Esophagus muscularis mucosa (tissue), 4 donors: ENCODE data around the gene C4orf50. TPM values are rescaled to one million over a fixed set of nuclear protein-coding genes. Genes with fewer than 3 reads are reported as not detected.
"Not testable (repeated sequence)": the region's sequence is repeated elsewhere in the genome, so short reads cannot be mapped to it uniquely, and the experiment has no call there.

Source experiments
- DNase-seq: peaks from one replicate; pipeline ENCODE4 v3.0.0-alpha.2; 2017; ENCODE audit errors: extremely low spot score
- H3K27ac ChIP-seq, 4 donors: fragments of 200-600 bp; sonication (generic); replicated peaks in 1 of 4; 1 replicate in 3 of 4; 2 replicates in 1 of 4; pipeline ENCODE4 v1.5.1; 2016 to 2019; ENCODE audit warnings: mild to moderate bottlenecking in 1 of 4
- H3K27me3 ChIP-seq, 4 donors: fragments of 200-600 bp; sonication (generic); one replicate each; pipeline versions ENCODE4 v1.5.1 to v1.6.0; 2016 to 2019
- H3K36me3 ChIP-seq, 4 donors: fragments of 200-600 bp; sonication (generic); one replicate each; pipeline ENCODE4 v1.5.1; 2016 to 2019
- H3K4me1 ChIP-seq, 4 donors: fragments of 200-600 bp; sonication (generic); one replicate each; pipeline ENCODE4 v1.5.1; 2016 to 2019
- H3K4me3 ChIP-seq, 4 donors: fragments of 200-600 bp; sonication (generic); 1 replicate in 2 of 4; 2 replicates in 2 of 4; pipeline ENCODE4 v1.5.1; 2016 to 2019; ENCODE audit warnings: mild to moderate bottlenecking in 4 of 4, moderate library complexity in 1 of 4
- H3K9me3 ChIP-seq, 4 donors: fragments of 200-600 bp; sonication (generic); 1 replicate in 3 of 4; 2 replicates in 1 of 4; pipeline ENCODE4 v1.5.1; 2016 to 2019
- EP300 ChIP-seq: sonication (generic); formaldehyde crosslinking; IDR thresholded peaks from one replicate; pipeline ENCODE4 v1.6.1; 2017; ENCODE audit warnings: antibody characterized with exemption
- POLR2A ChIP-seq: fragments of 450-650 bp; IDR thresholded peaks from one replicate; pipeline ENCODE4 v1.6.1; 2017; ENCODE audit warnings: antibody characterized with exemption, moderate library complexity, mild to moderate bottlenecking, low read depth
- POLR2AphosphoS5 ChIP-seq, 2 donors: sonication (generic); formaldehyde crosslinking; IDR thresholded peaks; one replicate each; pipeline ENCODE4 v1.6.1; 2017; ENCODE audit warnings: antibody characterized with exemption in 2 of 2
- WGBS: methylation state at CpG from one replicate; pipeline ENCODE4 v1.1.5; 2018; 5-methylcytosine and 5-hydroxymethylcytosine counted together
- intact Hi-C: fragments of 100-400 bp; cut with DNase I; formaldehyde crosslinking; loops from one replicate; pipeline ENCODE4 v1.15.1; 2023
- total RNA-seq, 4 donors: library from RNA; depleted of rRNA; stranded (reverse); fragments of >200 nt; gene quantifications; one replicate each; pipeline versions ENCODE4 v1.1.0 to v1.2.1, GENCODE V29; 2016
- TF ChIP-seq, protein P1 (sequence below), 3 experiments: fragments of 200-600 bp in 2 of 3; fragments of 450-650 bp in 1 of 3; sonication (generic) in 2 of 3; IDR thresholded peaks; one replicate each; pipeline ENCODE4 v1.5.1; 2017 to 2019; ENCODE audit warnings: antibody characterized with exemption in 3 of 3, mild to moderate bottlenecking in 2 of 3, moderate library complexity in 1 of 3

C4orf50 gene
- total RNA-seq, 4 donors from 2014 or later, result 0.11 to 0.42 (median 0.26) TPM

DNA sequence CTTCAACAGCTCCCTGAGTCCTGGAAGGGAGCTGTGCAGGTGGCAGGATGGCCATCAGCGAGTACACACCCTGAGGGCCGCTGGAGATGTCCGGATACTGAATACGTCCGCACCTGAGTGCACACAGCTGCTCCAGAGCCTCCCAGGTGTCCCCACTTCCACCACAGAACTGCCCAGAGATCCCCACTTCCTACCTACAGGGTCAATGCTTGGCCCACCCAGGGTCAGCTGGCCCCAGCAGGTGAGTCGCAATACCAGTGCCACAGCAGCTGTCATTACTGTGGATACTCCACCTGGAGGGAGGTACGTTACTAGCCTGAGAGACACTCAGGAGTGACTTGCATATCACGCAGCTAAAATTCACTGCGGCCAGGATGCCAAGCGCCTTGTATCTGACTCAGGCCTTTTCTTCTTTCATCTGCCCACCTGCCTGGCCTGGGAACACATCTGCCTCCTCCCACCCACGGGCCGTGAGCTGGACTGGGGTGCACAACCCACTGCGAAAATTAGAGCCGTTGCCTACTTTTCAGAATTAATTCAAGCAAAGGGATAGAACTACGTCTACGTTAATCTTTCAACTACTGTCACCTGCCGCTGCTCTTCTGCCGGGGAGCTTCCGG is 9.4 kb downstream of the C4orf50 start:
- 71% methylated on average over 18 of the region's 19 CpGs for WGBS
- Histone ChIP-seq H3K4me1 (peaks cover 3 to 12% (median 9%) of the 10 kb centered on the region in 4 donors), H3K27me3 (peaks cover 0 to 59% (median 5%) of the 10 kb centered on the region in 4 donors), H3K4me3 (no peak overlapping the region), H3K36me3 (no peaks in the 10 kb centered on the region), H3K27ac (no peak overlapping the region), H3K9me3 (no peaks in the 10 kb centered on the region)
- DNase-seq, result no peak
- TF ChIP-seq POLR2A (no peak), POLR2AphosphoS5 (IDR thresholded peaks at IDR 0.05) (no peak), EP300 (no peak)
- TF ChIP-seq, protein P1, sequence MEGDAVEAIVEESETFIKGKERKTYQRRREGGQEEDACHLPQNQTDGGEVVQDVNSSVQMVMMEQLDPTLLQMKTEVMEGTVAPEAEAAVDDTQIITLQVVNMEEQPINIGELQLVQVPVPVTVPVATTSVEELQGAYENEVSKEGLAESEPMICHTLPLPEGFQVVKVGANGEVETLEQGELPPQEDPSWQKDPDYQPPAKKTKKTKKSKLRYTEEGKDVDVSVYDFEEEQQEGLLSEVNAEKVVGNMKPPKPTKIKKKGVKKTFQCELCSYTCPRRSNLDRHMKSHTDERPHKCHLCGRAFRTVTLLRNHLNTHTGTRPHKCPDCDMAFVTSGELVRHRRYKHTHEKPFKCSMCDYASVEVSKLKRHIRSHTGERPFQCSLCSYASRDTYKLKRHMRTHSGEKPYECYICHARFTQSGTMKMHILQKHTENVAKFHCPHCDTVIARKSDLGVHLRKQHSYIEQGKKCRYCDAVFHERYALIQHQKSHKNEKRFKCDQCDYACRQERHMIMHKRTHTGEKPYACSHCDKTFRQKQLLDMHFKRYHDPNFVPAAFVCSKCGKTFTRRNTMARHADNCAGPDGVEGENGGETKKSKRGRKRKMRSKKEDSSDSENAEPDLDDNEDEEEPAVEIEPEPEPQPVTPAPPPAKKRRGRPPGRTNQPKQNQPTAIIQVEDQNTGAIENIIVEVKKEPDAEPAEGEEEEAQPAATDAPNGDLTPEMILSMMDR (IDR thresholded peaks at IDR 0.05), result no peak
- intact Hi-C loops, result no loop called here

DNA sequence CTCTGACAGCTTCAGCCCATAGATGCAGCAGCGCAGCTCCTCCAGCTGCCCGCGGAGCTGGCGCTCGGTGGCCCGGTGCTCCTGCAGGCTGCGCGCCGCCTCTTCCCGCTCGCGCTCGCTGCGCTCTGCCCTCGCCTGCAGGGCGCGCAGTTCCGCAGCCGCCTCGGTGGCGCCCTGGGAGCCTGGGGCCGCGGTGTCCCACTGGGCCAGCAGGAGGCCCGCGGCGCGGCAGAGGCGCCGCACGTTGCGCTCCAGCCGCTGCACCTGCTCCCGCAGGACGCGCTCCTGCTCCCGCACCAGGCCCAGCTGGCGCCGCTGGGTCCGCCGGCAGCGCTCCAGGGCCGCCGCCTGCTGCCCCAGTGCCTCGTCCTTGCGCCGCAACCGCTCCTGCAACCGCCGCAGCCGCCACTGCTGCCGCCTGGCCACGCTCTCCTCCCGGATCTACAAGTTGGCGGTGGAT is 10.1 kb downstream of the C4orf50 start:
- Histone ChIP-seq H3K27ac (no peak overlapping the region), H3K9me3 (no peaks in the 10 kb centered on the region), H3K27me3 (peaks cover 0 to 59% (median 5%) of the 10 kb centered on the region in 4 donors), H3K4me3 (no peak overlapping the region), H3K36me3 (no peaks in the 10 kb centered on the region), H3K4me1 (peaks cover 3 to 12% (median 9%) of the 10 kb centered on the region in 4 donors)
- no peak for DNase-seq
- 16% methylated on average over 16 of the region's 54 CpGs for WGBS
- no peak for TF ChIP-seq POLR2AphosphoS5 (IDR thresholded peaks at IDR 0.05)
- no peak for TF ChIP-seq POLR2A
- TF ChIP-seq EP300, result no peak
- TF ChIP-seq, protein P1 (IDR thresholded peaks at IDR 0.05), result no peak
- intact Hi-C loops, result no loop called here

DNA sequence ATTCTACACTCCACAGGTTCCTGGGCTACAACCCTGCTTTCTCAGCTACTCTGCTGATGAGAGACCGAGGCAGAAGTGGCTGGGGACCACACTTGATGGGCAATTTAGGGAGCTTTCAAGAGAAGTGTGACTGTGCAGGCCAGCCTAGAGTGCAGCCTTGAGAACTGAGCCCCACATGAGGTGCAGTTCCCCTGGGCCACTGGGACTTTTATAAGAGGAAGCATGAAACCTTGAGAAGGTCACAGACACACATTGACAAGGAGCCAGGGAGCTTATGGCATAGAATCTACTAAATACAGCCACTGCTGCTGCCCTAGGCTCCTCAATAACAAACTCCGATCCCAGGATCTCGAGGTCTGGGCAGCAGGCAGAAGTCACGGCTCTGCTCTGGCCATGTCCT is 13.1 kb downstream of the C4orf50 start:
- H3K9me3 ChIP-seq, result no peaks in the 10 kb centered on the region
- intact Hi-C loops, result no loop called here
- no peak overlapping the region for H3K4me3 ChIP-seq
- H3K36me3 ChIP-seq, result no peaks in the 10 kb centered on the region
- 80% methylated on average over 4 of the region's 4 CpGs for WGBS
- peaks cover 0 to 37% (median 5%) of the 10 kb centered on the region in 4 donors for H3K27me3 ChIP-seq
- no peak for DNase-seq
- H3K27ac ChIP-seq, result no peak overlapping the region
- peaks cover 0 to 5% (median 0%) of the 10 kb centered on the region in 4 donors for H3K4me1 ChIP-seq
- TF ChIP-seq, protein P1 (IDR thresholded peaks at IDR 0.05), result no peak
- TF ChIP-seq EP300, result no peak

DNA sequence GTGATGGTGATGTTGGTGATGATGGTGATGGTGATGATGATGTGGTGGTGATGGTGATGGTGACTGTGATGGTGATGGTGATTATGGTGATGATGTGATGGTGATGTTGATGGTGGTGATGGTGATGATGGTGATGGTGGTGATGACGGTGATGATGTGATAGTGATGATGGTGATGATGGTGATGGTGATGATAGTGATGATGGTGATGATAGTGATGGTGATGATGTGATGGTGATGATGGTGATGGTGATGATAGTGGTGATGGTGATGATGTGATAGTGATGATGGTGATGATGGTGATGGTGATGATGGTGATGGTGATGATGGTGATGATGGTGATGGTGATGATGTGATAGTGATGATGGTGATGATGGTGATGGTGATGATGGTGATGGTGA is 14.7 kb downstream of the C4orf50 start:
- intact Hi-C loops, H3K27ac ChIP-seq, H3K9me3 ChIP-seq, H3K36me3 ChIP-seq, H3K4me3 ChIP-seq, DNase-seq, H3K4me1 ChIP-seq: not testable (repeated sequence)
- WGBS, result 61% methylated on average over 1 of the region's 1 CpG
- peaks cover 0 to 43% (median 0%) of the 10 kb centered on the region in 4 donors for H3K27me3 ChIP-seq

GRCh38 chr4:6002926-6003325 is 15.3 kb downstream of the C4orf50 start:
- TF ChIP-seq POLR2AphosphoS5 (IDR thresholded peaks at IDR 0.05) (no peak), EP300 (no peak), POLR2A (no peak)
- TF ChIP-seq, protein P1 (IDR thresholded peaks at IDR 0.05), result no peak
- no peak for DNase-seq
- H3K27ac ChIP-seq, result no peak overlapping the region
- WGBS, result 75% methylated on average over 2 of the region's 3 CpGs
- no peaks in the 10 kb centered on the region for H3K36me3 ChIP-seq
- peaks cover 0 to 39% (median 0%) of the 10 kb centered on the region in 4 donors for H3K27me3 ChIP-seq
- H3K4me1 ChIP-seq, result peaks cover 0 to 3% (median under 1%) of the 10 kb centered on the region in 4 donors
- intact Hi-C loops, result no loop called here
- H3K9me3 ChIP-seq, result no peaks in the 10 kb centered on the region
- no peak overlapping the region for H3K4me3 ChIP-seq
